Coronary artery (tissue), 2 donors: ENCODE data around the gene CAMTA1.

Experiments
- DNase-seq: peaks from one replicate; pipeline ENCODE4 v3.0.0-alpha.2; 2017; ENCODE audit warnings: low spot score
- H3K27ac ChIP-seq, 2 donors: fragments of 200-600 bp; sonication (generic); one replicate each; pipeline ENCODE4 v1.5.1; 2016 to 2019
- H3K4me3 ChIP-seq: fragments of 200-600 bp; sonication (generic); 2 replicates; pipeline ENCODE4 v1.5.1; 2016; ENCODE audit warnings: mild to moderate bottlenecking, moderate library complexity
- TF ChIP-seq, protein P1 (sequence below): fragments of 200-600 bp; sonication (generic); IDR thresholded peaks from one replicate; pipeline ENCODE4 v1.5.1; 2019; ENCODE audit warnings: antibody characterized with exemption

Gene CAMTA1

DNA sequence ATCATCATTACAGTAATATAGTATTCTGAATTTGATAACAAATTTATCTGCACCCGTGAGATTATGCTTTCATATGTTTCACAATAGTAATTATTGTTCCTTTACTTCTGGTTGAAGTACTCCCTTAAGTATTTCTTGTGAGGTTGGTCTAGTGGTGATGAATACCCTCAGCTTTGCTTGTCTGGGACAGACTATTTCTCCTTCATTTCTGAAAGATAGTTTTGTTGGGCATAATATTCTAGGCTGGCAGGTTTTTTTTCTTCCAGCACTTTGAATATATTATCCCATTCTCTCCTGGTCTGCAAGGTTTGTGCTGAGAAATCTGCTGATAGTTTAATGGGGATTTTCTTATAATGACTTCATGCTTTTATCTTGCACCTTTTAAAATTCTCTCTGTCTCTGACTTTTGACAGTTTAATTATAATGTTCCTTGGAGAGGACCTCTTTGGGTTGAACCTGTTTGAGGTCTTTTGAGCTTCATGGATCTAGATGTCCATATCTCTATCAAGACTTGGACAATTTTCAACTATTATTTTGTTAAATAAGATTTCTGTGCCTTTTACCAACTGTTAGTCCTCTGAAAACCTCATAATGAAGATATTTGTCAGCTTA lies 614.4 kb downstream of the CAMTA1 start:
- DNase-seq = no peak
- Histone ChIP-seq H3K4me3 (no peak overlapping the region), H3K27ac (no peak overlapping the region)
- TF ChIP-seq, protein P1, sequence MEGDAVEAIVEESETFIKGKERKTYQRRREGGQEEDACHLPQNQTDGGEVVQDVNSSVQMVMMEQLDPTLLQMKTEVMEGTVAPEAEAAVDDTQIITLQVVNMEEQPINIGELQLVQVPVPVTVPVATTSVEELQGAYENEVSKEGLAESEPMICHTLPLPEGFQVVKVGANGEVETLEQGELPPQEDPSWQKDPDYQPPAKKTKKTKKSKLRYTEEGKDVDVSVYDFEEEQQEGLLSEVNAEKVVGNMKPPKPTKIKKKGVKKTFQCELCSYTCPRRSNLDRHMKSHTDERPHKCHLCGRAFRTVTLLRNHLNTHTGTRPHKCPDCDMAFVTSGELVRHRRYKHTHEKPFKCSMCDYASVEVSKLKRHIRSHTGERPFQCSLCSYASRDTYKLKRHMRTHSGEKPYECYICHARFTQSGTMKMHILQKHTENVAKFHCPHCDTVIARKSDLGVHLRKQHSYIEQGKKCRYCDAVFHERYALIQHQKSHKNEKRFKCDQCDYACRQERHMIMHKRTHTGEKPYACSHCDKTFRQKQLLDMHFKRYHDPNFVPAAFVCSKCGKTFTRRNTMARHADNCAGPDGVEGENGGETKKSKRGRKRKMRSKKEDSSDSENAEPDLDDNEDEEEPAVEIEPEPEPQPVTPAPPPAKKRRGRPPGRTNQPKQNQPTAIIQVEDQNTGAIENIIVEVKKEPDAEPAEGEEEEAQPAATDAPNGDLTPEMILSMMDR = no peak

DNA sequence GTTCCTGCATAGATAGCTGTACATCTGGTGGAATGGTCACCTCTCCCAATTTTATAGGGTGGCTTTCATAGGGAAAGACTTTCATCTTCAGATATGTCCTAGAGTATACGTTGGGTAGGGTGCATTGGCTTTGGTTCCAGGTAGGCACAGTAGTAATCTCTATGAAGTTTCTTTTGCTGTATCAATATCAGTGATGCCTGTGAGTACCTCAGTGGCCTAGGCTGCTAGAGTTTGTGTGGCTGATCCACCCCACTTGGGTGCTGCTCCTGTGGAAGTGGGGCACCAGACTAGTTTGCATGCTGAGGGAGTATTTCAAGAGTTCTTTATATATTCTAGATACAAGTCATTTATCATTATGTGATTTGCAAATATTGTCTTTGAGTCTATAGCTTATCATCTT lies 615.3 kb downstream of the CAMTA1 start:
- DNase-seq = no peak
- Histone ChIP-seq H3K4me3 (no peak overlapping the region), H3K27ac (no peak overlapping the region)
- TF ChIP-seq, protein P1 = no peak

DNA sequence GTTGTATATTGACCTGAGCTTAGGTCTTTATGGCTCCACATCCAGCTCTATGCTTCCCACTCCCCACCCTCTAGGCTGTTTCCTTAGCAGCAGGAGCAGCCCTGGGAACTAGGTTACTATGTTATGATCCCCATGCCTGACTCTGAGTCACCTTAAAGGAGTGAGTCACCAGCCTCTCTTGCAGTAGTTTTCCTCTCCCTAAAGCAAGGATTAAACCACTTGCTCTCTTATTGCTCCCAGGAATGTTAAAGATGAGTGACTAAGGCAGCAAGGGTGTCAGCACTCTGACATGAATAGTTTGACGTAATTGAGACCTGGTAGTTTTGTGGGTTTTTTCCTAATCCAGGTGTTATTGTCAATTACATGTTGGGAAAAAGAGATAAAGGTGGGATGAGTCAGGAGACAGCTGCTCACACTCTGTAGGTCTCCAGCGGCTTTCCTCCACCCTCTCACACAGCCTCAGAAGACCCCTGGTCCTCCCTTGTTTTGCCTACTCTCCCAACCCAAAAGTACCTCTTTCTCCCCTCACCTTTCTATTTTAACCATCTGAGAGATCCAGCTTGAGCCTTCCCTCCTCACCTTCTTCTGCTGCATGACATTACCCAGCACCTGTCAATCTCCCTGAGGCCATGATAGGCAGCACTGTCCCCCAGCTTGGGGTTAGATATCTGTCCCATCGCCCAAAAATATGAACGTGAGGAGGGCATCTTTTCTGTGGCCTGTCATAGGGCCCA lies 616.7 kb downstream of the CAMTA1 start:
- Histone ChIP-seq H3K27ac (no peak overlapping the region), H3K4me3 (no peak overlapping the region)
- TF ChIP-seq, protein P1 = no peak
- peak; percentile 24 for DNase-seq

DNA sequence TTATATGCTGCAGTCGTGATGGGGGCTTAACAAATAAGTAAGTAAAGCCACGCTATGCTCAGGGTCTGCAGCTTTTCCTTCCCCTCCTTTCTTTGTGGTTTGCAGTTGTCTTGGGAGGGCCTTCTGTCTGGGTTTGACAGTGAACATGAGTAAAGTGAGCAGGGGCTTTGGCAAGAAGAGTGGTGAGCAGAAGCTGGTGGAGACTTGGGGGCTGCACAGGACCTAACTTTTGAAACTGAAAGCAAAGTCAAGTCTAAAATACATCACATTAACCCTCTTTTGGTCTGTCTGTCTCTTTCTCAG lies 617.2 kb downstream of the CAMTA1 start:
- TF ChIP-seq, protein P1 = no peak
- Histone ChIP-seq H3K4me3 (no peak overlapping the region), H3K27ac (no peak overlapping the region)
- DNase-seq = no peak

DNA sequence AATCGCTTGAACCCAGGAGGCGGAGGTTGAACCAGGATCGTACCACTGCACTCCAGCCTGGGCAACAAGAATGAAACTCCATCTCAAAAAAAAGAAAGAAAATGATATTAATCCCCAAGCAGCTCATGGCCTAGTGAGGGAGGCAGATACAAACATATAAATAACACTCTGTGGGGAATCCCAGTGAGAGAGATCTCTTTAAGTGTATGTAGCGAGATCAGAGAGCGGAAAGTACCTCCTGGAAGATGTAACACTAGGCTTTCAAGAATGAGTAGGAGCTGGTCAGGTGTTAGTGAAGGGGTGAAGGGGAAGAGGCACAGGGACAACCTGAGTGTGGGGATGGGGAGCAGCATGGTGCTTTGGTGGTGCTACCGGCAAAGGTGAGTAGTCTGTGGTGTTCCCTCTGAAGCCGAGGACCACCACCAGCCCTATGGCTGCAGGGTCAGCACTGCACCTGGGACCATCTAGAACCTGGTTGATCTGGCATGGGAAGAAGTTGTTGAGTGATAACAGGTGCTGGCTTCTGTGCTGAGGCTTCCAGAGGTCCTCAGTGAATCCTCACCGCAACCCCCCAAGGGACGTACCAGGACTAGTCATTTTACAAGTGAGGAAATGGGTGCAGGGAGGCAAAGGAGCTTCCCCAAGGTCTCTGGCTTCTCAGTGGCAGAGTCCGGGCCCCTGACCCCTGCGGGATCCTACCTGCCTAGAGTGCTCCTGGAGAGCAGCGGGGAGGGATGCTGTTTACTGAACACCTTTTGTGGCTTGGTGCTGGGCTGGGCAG lies 618.2 kb downstream of the CAMTA1 start:
- H3K4me3 ChIP-seq = no peak overlapping the region
- TF ChIP-seq, protein P1 = no peak
- H3K27ac ChIP-seq = no peak overlapping the region
- peak; percentile 54 for DNase-seq

DNA sequence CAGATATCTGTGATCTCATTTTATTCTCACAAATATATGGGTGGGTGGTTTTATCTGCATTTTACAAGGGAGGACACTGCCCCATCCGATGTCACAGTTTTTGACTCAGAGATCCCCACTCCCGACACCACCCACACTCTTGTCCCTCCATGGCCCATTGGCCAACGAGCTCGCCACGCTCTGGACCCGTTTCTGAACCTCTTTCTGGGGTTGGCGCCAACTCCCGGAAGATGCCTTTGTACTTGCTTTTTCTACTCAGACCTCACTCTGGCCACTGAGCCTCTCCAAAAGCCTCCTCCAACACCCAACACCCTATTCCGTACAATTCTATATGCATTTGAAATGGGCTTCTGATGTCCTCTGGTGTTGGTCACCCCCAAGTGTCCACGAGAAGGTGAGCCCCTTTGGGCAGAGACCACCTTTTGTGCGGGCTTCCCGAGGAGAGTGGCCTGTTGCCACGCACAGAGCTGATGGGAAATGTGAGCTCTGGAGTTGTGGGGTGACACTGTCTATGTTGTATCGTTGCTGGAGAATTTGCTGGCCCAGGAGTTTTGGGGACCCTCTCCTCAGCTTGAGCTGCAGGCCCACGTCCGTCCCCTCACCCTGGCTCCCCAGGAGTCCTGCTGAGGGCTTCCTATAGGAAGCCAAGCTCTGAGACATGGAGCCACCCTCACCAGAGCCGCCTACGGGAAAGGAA lies 618.9 kb downstream of the CAMTA1 start:
- TF ChIP-seq, protein P1 = no peak
- DNase-seq = peak; percentile 16
- Histone ChIP-seq H3K27ac (no peak overlapping the region), H3K4me3 (no peak overlapping the region)
